T-helper 1 cell treated with Interleukin-12 subunit alpha and Interleukin-12 subunit beta and Interleukin-4 antibody, amounts not matched to agents 30 ng/mL and 1 ng/mL, for 36 hours (primary cell): ENCODE results near the gene FASTKD3. TPM values are rescaled to one million over a fixed set of nuclear protein-coding genes. Genes with fewer than 3 reads are reported as not detected.

Source experiments
- intact Hi-C: fragments of 100-400 bp; cut with micrococcal nuclease; formaldehyde crosslinking; loops from one replicate; pipeline ENCODE4 v1.15.1; 2024
- total RNA-seq: library from RNA; stranded (reverse); gene quantifications from 2 replicates; pipeline ENCODE4 v1.2.3, GENCODE V29; 2022

Gene FASTKD3
- total RNA-seq, 1 donor from 2014 or later = 17.7 TPM

DNA sequence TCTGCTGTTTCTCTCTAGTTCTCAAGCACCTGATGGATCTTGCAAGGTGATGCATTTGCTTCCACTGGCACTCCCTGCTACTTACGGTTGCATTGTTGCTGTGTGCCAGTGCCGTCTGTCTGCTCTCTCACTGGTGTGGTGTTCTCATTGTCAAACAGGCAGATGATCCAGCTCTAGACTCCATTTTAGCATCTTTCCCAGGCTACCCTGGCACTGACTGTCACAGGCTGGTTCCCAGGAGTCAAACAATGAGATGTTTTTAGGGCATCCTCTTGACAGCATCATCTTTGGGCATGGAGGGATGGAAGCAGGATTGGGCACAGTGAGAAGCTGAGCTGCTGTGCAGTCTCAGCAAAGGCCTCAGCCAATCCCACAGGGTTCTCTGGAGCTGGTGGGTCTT lies 13.0 kb upstream of the FASTKD3 start:
- intact Hi-C loops = no loop called here

DNA sequence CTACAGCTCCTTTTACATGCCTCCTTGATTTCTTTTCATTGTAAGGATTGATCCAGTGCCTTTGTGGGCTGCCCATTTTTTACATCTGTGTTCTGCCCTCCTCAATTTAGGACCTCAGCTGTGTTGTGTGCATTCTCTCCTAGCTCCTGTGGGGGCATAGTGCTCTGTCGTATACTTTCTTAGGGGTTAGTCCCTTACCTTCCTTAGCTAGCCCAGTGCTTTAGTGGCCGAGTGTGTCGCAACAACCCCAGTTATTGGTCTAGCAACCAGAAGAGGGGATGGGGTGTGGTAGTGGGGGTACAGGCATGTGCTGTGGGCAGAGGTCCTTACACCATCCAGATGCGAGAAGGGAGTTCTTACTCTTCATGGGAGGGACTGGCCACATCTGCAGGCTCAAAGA lies 12.3 kb upstream of the FASTKD3 start:
- intact Hi-C loops = no loop called here

DNA sequence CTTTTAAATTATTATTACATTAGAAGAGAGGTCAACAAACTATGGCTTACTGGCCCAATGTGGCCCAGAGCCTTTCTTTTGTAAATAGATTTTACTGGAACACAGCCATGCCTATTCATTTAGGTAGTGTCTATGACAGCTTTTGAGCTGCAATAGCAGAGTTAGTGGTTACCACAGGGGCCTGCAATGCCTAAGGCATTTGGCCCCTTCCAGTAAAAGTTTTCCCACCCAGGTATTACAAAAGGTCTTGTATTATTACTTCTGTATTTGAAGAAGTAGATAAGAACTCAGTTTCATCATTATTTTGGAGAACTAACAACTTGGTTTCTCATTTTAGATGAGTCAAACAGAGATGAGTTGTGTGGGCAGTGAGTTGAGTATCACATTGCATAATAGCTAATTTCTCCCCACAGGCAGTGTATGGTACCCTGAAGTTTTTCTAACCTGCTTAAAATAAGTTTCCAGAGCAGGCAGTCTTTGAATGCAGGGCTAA lies 9.6 kb upstream of the FASTKD3 start:
- intact Hi-C loops = loop anchor here (1.0 kb wide), 2 partner anchors 9 to 17 kb away; partner anchors contain the start of genes FASTKD3 and MTRR

DNA sequence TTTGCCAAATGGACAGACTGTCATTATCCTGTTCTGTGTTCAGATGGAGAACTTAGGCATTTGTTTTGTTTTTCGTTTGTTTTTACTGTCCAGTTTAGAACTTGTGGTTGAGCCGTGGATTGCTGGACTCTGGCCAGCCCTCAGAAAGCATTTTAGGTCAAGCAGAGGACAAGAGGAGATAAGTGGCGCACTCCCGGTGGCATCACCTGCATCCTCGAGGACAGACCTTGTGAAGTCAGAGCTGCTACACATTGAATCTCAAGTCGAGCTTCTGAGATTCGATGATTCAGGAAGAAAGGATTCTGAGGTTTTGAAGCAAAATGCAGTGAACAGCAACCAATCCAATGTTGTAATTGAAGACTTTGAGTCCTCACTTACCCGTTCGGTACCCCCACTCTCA lies 9.0 kb upstream of the FASTKD3 start:
- intact Hi-C loops = loop anchor here (1.0 kb wide), 2 partner anchors 9 to 17 kb away; partner anchors contain the start of genes FASTKD3 and MTRR

DNA sequence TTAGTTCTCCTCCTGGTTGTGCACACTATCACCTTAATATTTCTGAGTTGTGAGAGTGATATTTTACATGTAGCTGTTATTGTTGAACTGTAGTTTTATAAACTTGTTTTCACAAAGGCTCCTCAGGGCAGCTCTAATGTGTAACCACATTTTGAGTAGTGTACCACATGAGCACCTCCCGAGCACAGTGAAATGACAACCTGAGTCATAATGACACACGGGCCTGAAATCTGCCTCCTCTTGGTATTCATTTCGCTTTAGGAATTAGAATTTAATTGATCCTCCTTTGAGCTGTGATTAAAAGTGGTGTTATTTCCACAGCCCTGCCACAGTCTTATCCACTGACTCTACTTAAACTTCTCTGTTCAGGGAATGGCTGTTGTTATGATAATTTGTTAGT lies 8.0 kb upstream of the FASTKD3 start:
- intact Hi-C loops = no loop called here

DNA sequence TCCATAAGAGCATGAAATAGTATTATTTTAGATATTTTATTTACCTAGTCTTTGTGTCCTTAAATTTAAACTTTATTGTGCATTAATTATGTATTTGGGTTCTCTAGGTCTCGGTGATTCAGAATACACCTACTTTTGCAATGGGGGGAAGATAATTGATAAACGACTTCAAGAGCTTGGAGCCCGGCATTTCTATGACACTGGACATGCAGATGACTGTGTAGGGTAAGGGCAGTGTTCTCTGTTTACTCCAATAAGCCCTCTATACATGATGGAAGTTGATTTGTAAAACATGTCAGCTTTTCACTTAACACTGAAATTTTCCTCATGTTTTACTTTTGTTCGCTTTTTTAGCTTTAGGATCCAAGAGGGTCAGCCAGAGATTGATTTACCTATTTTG lies 6.3 kb upstream of the FASTKD3 start:
- intact Hi-C loops = no loop called here

DNA sequence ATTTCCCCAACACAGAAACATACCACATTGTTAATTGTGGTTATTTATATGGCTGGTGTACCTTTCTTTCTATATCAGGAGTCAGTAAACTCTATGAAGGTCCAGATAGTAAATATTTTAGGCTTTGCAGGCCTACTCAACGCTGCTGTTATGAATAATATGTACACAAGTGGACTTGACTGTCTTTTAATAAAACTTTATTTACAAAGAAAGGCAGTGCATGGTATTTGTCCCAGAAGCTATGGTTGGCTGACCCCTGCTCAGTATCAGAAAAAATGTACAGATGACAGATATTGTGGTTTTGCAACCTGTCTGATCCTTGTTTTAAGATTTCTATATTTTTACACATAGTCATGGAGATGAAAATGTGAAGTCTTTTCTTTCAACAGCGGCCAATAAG lies 5.8 kb upstream of the FASTKD3 start:
- intact Hi-C loops = no loop called here

DNA sequence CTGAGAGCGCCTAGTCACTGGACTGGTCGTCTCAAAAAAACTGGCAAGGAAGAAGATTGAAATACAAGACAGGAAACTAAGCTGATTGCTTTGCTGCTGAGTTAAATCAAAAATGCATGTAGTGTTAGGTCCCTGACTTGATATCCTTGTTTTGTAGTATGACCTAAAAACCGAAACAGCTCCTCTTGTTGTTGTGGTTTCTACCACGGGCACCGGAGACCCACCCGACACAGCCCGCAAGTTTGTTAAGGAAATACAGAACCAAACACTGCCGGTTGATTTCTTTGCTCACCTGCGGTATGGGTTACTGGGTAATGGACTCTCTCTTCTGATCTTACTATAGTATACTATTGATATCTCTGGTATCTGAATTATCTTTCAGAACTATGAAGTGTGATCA lies 4.4 kb upstream of the FASTKD3 start:
- intact Hi-C loops = no loop called here

DNA sequence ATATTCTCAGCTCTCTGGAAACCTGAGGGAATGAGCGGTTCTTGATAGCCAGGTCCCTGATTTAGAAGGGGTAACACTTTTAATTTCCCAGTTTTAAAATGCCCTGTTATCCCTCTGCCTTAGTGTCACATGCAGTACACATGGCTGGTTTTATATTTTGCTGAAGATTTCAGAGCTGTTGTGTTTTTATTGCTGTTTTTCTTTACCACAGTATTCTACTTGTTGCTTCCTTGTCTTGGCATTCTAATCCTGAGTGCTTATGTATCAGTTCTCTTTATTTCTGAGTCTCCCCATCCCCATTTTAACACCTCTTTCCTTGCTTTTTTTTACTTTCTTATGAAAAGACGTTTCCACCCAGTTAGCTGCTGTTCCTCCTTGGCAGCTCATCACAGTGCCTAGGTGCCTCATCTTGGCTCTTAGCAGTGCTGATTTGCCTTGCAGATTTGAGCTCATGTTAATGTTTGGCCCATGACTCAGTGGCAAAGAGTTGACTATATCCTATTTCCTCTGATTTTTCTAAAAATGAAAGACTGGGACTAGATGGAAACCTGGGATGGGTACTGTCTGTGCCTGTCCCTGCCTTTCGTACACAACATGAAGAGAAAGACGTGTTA lies 3.8 kb upstream of the FASTKD3 start:
- intact Hi-C loops = no loop called here

DNA sequence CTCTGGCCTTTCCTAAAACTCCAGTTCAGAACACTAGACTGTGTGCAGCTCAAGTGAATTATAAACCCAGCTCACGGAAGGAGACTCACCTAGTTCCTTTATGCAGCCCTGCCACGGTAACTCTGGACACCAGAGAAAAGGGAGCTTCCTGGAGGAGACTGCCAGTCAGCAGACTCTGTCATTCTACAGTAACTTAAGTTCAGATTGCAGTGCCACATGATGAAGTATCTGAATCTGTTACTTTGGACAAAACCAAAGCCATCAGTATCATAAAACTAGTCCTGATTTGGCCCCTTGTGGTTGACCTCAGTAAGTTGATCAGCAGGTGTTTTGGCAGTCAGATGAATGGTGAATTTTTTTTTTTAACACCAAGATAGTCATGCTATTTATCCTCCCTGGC lies 2.8 kb upstream of the FASTKD3 start:
- intact Hi-C loops = loop anchor here (2.0 kb wide), 1 partner anchor 585 kb away; no protein-coding TSS in a partner anchor

DNA sequence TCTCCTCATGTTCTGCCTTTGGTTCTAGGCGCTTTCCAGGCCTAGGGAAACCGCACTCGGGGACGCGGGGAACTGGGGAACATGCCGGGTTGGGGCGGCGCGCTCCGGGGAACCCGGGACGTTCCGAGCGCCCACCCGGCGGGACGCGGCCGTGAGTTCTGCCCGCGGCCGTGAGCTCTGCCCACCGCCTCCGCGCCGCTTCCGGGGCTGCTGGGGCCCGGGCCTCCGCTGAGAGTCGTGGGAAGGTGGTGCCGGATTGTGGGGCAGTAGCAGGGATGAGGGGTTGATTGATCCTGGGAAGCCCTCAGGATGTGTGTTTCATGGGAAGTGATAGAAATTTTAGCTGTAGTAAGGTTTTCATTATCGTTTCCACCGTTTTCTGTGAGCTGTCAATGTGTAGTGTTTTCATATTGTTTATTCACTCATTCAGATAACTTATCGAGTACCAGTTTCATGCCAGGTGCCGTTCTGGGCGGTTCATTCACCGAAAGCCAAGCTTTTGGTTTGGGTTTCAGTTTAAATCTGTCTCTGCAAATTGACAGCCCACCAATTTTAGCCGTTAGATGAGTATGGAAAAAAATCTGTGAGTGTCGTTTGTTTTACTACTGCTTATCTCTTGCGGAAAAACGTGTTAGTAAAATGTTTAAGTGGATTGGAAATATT lies 774 bp upstream of the FASTKD3 start:
- intact Hi-C loops = loop anchor here (1.0 to 2.0 kb wide), 9 partner anchors 9 to 1236 kb away; partner anchors contain the start of genes NSUN2 and SRD5A1

DNA sequence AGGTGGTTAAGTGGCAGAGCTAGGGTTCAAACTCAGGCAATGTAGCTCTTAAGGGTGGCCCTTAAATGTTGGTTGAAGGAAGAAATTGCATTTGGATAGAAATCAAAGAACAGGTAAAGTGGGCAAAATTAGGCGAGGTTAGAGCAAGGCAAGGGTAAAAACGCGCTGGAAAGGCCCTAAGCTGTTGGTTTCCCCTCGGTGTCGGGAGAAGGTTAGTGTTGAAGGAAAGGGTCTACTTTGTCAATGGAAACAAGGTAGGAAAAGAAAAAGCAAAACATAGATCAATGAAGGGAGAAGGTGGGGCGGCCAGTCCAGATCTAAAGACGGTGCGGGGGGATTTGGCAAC lies 431 bp downstream of the FASTKD3 start:
- intact Hi-C loops = loop anchor here (1.0 to 2.0 kb wide), 3 partner anchors 18 to 1490 kb away; partner anchors contain the start of gene MED10

DNA sequence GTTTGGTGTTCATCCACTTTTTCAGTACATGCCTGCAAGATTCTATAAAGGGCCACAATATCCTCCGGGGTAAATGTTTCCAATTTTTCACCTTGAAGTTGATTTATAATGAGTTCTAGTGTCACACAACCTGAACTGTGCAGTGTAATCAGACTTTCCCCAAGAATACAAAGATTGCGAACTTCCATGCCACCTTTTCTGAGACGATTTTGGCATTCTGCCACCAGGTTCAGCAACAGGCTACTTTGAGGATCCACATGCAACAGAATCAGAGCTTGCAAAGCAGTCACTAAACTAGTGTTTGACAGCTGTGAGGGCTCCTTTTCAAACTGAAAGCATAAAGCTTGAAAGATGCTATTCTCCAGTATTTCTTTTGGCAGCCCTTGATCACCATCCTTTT lies 1.6 kb downstream of the FASTKD3 start:
- intact Hi-C loops = no loop called here

DNA sequence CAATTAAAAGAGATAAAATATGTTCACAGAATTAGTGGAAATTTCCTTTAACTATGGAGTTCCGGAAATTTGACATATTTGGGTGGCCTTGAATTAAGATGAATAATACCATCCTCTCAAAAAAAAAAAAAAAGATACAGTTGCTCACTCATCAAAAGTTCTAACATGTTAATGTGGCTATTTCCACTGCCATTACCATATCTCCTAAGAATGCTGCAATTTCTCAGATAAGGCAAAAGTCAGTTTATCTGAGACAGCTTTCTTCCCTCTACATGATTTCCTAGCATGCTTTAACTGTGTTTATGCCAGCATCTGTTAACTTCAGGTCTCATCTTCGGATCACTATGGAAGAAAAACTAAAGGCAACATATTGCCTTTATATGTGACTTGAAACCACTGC lies 2.6 kb downstream of the FASTKD3 start:
- intact Hi-C loops = no loop called here

DNA sequence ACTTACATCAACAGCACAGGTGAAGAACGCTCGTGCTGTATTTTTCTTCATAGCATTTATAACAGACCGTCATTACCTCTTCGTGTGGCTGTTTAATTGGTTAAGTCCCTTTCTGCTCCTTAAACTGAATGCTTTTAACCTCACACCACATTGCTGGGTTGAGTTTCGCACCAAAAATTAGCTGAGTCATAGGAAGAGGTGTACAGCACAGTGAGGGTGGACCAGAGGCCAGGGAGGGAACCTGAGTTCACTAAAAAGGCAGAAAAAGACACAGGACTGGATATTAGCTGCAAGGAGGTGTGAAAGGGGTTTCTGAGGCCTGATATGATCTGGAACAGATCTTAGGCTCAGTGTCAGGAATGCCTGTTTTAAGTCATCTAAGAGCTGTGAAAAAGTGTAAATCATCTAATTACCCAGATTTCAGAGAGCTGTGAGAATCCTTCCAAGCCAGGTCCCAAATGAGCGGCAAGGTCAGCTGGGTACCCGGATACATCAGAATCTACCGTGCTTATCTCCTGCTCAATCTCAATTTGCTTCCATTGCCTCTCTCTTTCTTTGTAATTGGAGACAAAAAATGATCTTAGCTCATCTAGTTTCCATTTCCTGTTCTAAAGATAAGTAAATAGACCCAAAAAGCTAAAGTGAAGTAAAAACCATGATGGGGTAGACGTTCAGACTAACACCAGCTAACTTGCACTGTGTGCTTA lies 10.8 kb downstream of the FASTKD3 start:
- intact Hi-C loops = loop anchor here (1.0 to 5.0 kb wide), 4 partner anchors 11 to 1093 kb away; partner anchors contain the start of genes FASTKD3 and MTRR

DNA sequence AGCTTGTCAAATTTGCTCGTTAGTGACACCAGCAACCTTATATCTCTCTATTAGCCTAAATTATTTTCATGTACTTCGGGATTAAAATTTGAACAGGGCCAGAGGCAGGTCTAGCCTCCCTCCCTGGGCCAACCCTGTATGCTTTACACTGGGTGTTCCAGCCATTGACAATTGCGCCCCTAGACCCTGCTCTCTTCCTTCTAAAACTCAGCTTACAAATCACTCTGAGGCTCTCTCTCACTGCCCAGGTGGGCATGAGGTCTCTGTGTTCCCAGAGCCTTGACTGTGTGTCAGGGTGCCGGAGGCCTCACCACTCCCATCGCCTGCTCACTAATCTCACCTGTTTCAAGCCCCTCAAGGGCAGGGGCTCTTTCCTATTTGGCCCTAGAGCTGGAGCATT lies 11.5 kb downstream of the FASTKD3 start:
- intact Hi-C loops = loop anchor here (2.0 to 5.0 kb wide), 3 partner anchors 780 to 1093 kb away; no protein-coding TSS in a partner anchor

DNA sequence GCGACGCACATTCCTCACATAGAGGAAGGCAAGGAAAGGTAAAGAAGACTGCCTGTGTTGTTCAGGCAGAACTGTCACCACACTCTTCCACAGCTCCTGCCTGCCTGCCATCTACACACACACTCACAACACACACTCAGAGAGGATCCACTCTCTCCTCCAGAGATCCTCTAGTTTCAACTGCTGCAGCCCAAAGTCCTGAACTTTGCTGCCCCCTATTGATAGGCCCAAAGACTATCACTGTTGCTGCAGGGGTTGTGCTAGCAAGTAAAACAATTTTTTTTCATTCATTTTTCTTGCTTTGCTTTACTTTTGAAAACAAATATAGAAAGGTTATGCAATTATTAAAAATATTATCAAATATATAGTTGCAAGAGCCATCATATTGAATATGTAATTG lies 12.0 kb downstream of the FASTKD3 start:
- intact Hi-C loops = loop anchor here (2.0 to 5.0 kb wide), 3 partner anchors 780 to 1092 kb away; no protein-coding TSS in a partner anchor

DNA sequence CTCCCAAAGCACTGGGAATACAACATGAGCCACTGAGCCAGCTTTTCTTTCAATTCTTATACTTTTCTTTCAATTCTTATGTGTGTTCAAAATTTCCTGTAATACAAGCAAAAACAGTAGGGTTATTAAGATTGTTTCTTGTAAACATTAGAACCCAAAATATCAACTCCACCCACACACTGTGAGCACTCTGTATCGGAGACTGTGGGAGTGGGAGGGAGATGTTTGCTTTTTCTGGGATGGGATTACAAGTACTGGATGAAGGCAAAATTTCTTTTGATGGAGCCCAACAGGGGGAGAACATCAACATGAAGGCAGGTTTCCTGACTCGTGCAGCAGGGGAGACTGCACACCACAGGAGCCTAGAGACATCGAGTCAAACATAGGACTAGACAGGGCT lies 13.2 kb downstream of the FASTKD3 start:
- intact Hi-C loops = loop anchor here (2.0 to 5.0 kb wide), 3 partner anchors 778 to 1091 kb away; no protein-coding TSS in a partner anchor

DNA sequence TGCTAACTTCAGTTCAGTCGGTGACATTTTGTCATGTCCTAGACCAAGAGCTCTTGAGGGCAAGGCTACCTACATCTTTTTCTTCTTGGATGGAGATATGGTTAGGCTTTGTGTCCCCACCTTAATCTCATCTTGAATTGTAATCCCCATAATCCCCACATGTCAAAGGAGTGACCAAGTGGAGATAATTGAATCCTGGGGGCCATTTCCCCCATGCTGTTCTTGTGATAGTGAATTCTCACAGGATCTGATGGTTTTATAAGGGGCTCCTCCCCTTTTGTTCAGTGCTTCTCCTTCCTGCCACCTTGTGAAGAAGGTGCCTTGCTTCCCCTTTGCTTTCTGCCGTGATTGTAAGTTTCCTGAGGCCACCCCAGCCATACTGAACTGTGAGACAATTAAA lies 15.8 kb downstream of the FASTKD3 start:
- intact Hi-C loops = loop anchor here (5.0 kb wide), 1 partner anchor 1141 kb away; the partner anchor contains the start of gene TENT4A

DNA sequence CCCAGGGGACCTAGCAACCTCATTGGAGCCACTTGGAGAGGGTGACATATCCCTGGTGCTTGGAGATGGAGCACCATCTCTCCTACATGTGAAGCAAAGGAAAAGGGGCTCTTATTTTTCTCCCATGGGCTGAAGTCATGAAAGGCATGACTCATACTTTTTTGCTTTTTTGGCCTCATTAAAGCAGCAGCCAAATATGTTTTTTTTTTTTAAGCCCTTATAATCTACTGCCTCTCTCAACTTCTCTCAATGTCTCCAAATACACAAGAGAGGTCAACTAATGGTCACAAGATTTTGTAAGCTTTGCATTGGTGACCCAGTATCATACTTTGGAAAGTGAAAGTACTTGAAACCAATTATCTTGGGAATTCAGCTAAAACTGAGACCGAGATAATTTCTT lies 16.3 kb downstream of the FASTKD3 start:
- intact Hi-C loops = loop anchor here (5.0 kb wide), 1 partner anchor 1140 kb away; the partner anchor contains the start of gene TENT4A

DNA sequence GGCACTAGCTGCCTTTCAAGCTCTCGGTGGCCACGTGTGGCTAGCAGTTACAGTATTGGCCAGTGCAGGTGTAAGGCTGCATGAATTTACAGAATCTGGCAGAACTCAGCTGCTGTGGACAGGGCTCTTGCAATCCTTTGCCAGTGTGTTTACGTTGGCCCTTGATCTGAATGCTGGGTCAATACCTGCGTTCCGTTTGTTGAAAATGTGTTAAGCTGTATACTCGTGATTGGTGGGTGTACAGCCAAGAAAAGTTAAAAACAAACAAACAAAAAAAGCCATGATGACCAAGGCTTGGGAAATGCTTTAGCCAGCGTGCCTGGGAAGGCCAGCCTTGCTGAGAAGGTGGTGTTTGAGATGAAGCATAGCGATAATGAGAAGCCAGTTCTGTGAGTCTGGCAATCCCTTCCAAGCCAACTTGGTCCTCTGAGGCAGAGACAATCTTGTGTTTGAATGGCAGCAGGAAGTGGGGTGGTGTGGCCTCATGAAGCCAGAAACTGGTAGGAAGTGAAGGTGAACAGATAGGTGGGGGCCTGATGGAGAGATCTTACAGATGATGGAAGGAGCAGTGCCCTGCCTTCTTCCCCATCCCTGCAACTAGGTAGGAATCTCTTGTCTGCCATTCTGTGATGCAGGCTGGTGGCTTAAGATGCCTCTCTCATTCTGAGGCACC lies 17.1 kb downstream of the FASTKD3 start:
- intact Hi-C loops = loop anchor here (5.0 kb wide), 1 partner anchor 1139 kb away; the partner anchor contains the start of gene TENT4A
